H9 (cell line): ENCODE data around the gene ATP7B. TPM values are rescaled to one million over a fixed set of nuclear protein-coding genes. Genes with fewer than 3 reads are reported as not detected.

ENCODE experiments used
- DNase-seq: peaks from one replicate; pipeline ENCODE4 v3.0.0-alpha.2; 2017
- H2AFZ ChIP-seq: one replicate; pipeline ENCODE4 v1.6.1; 2013; ENCODE audit warnings: mild to moderate bottlenecking, low read length, control low read depth, moderate library complexity
- H2AK5ac ChIP-seq: 2 replicates; pipeline ENCODE4 v1.6.1; 2013; ENCODE audit warnings: low read length, control low read depth, mixed read lengths; ENCODE audit not compliant: insufficient read length
- H2BK120ac ChIP-seq: one replicate; pipeline ENCODE4 v1.6.1; 2013; ENCODE audit warnings: low read depth, mild to moderate bottlenecking, low read length, control low read depth, inconsistent platforms; ENCODE audit not compliant: poor library complexity, severe bottlenecking
- H2BK12ac ChIP-seq: 2 replicates; pipeline ENCODE4 v1.6.1; 2013; ENCODE audit warnings: low read length, control low read depth, mixed read lengths, low read depth; ENCODE audit not compliant: insufficient read length
- H2BK15ac ChIP-seq: 2 replicates; pipeline ENCODE4 v1.6.1; 2013; ENCODE audit warnings: low read depth, low read length, control low read depth
- H2BK20ac ChIP-seq: one replicate; pipeline ENCODE4 v1.6.1; 2013; ENCODE audit warnings: low read depth, mild to moderate bottlenecking, low read length, control low read depth, inconsistent platforms; ENCODE audit not compliant: poor library complexity, severe bottlenecking
- H2BK5ac ChIP-seq: 2 replicates; pipeline ENCODE4 v1.6.1; 2013; ENCODE audit warnings: low read length, control low read depth, mixed read lengths; ENCODE audit not compliant: insufficient read length
- H3K14ac ChIP-seq: 2 replicates; pipeline ENCODE4 v1.6.1; 2013; ENCODE audit warnings: low read length, control low read depth; ENCODE audit not compliant: insufficient read depth
- H3K18ac ChIP-seq: 2 replicates; pipeline ENCODE4 v1.6.1; 2013; ENCODE audit warnings: low read depth, mild to moderate bottlenecking, mixed read lengths, low read length, control low read depth; ENCODE audit not compliant: insufficient read length
- H3K23ac ChIP-seq: 2 replicates; pipeline ENCODE4 v1.6.1; 2013; ENCODE audit warnings: low read length, control low read depth, mixed read lengths, low read depth; ENCODE audit not compliant: insufficient read length
- H3K23me2 ChIP-seq: 2 replicates; pipeline ENCODE4 v1.6.1; 2013; ENCODE audit warnings: low read depth, mild to moderate bottlenecking, mixed read lengths, low read length, control low read depth; ENCODE audit not compliant: insufficient read length, poor library complexity, severe bottlenecking
- H3K27ac ChIP-seq: 2 replicates; pipeline ENCODE4 v1.5.1; 2013; ENCODE audit warnings: low read length, control low read depth, mixed read lengths, low read depth; ENCODE audit not compliant: insufficient read length
- H3K27me3 ChIP-seq: 2 replicates; pipeline ENCODE4 v1.6.1; 2013; ENCODE audit warnings: low read length, control low read depth, inconsistent platforms; ENCODE audit not compliant: insufficient read depth
- H3K4ac ChIP-seq: 2 replicates; pipeline ENCODE4 v1.6.1; 2013; ENCODE audit warnings: low read depth, mild to moderate bottlenecking, control low read depth, inconsistent platforms, low read length, moderate library complexity
- H3K4me1 ChIP-seq: 2 replicates; pipeline ENCODE4 v1.6.1; 2013; ENCODE audit warnings: low read length, control low read depth, inconsistent platforms; ENCODE audit not compliant: insufficient read depth
- H3K4me2 ChIP-seq: 2 replicates; pipeline ENCODE4 v1.6.1; 2013; ENCODE audit warnings: low read length, control low read depth, mixed read lengths; ENCODE audit not compliant: insufficient read length, insufficient read depth
- H3K56ac ChIP-seq: 2 replicates; pipeline ENCODE4 v1.6.1; 2013; ENCODE audit warnings: low read depth, mild to moderate bottlenecking, mixed read lengths, low read length, control low read depth; ENCODE audit not compliant: insufficient read length
- H3K79me1 ChIP-seq: 2 replicates; pipeline ENCODE4 v1.6.1; 2013; ENCODE audit warnings: low read depth, mild to moderate bottlenecking, moderate library complexity, low read length, control low read depth, inconsistent platforms; ENCODE audit not compliant: insufficient read depth, poor library complexity, severe bottlenecking
- H3K79me2 ChIP-seq: 2 replicates; pipeline ENCODE4 v1.6.1; 2013; ENCODE audit warnings: low read length, control low read depth, inconsistent platforms; ENCODE audit not compliant: insufficient read depth
- H3K9ac ChIP-seq: 2 replicates; pipeline ENCODE4 v1.6.1; 2013; ENCODE audit warnings: low read length, control low read depth, mixed read lengths; ENCODE audit not compliant: insufficient read length; ENCODE audit errors: extremely low read depth
- H3K9me3 ChIP-seq: one replicate; pipeline ENCODE4 v1.6.1; 2013; ENCODE audit warnings: low read depth, low read length, inconsistent platforms; ENCODE audit not compliant: control insufficient read depth
- H3T11ph ChIP-seq: one replicate; pipeline ENCODE4 v1.6.1; 2013; ENCODE audit warnings: mild to moderate bottlenecking, low read length, control low read depth, inconsistent platforms
- H4K20me1 ChIP-seq: one replicate; pipeline ENCODE4 v1.6.1; 2013; ENCODE audit not compliant: control insufficient read depth, insufficient read length, insufficient read depth
- H4K5ac ChIP-seq: 2 replicates; pipeline ENCODE4 v1.6.1; 2013; ENCODE audit warnings: low read depth, mild to moderate bottlenecking, mixed read lengths, low read length, control low read depth; ENCODE audit not compliant: insufficient read length
- H4K8ac ChIP-seq: replicated peaks from 2 replicates; pipeline ENCODE4 v1.6.1; 2013; ENCODE audit warnings: low read length, control low read depth, mixed read lengths, low read depth; ENCODE audit not compliant: insufficient read length
- H4K91ac ChIP-seq: 2 replicates; pipeline ENCODE4 v1.6.1; 2013; ENCODE audit warnings: low read depth, mild to moderate bottlenecking, moderate library complexity, mixed read lengths, low read length, control low read depth; ENCODE audit not compliant: insufficient read length
- H3K27ac Mint-ChIP-seq, 3 experiments: 2 replicates in 2 of 3; 3 replicates in 1 of 3; pipeline ENCODE4 v1.8.0; 2020 to 2021; ENCODE audit warnings: mixed read lengths in 3 of 3, mild to moderate bottlenecking in 1 of 3, moderate library complexity in 1 of 3
- H3K27me3 Mint-ChIP-seq: 2 replicates; pipeline ENCODE4 v1.8.0; 2021; ENCODE audit warnings: low read depth, mild to moderate bottlenecking, moderate library complexity, mixed read lengths
- H3K36me3 Mint-ChIP-seq, 3 experiments: 2 replicates in 2 of 3; 3 replicates in 1 of 3; pipeline ENCODE4 v1.8.0; 2020 to 2021; ENCODE audit warnings: low read depth in 3 of 3, mixed read lengths in 3 of 3; ENCODE audit not compliant: insufficient read depth in 1 of 3
- H3K4me1 Mint-ChIP-seq, 2 experiments: 2 replicates each; pipeline ENCODE4 v1.8.0; 2020; ENCODE audit warnings: mixed read lengths in 2 of 2
- H3K4me3 Mint-ChIP-seq, 2 experiments: 2 replicates in 1 of 2; 3 replicates in 1 of 2; pipeline ENCODE4 v1.8.0; 2020 to 2021; ENCODE audit warnings: mild to moderate bottlenecking in 2 of 2, mixed read lengths in 2 of 2, moderate library complexity in 1 of 2
- H3K9me3 Mint-ChIP-seq, 2 experiments: 2 replicates in 1 of 2; 3 replicates in 1 of 2; pipeline ENCODE4 v1.8.0; 2020; ENCODE audit warnings: mild to moderate bottlenecking in 2 of 2, mixed read lengths in 2 of 2, moderate library complexity in 1 of 2
- WGBS: extraction: QIAGEN DNeasy Blood & Tissue Kit; methylation state at CpG from one replicate; pipeline ENCODE4 v1.1.7; 2013; ENCODE audit warnings: missing lambda C conversion rate, low lambda C conversion rate, mixed read lengths; ENCODE audit not compliant: insufficient read length; ENCODE audit errors: extremely low coverage; 5-methylcytosine and 5-hydroxymethylcytosine counted together
- total RNA-seq: library from RNA; stranded (reverse); gene quantifications from 2 replicates; pipeline ENCODE4 v1.2.1, GENCODE V29; 2021
- TF ChIP-seq, protein P1 (sequence below): fragments of 200-600 bp; sonication (generic); conservative IDR thresholded peaks from 3 replicates; pipeline ENCODE4 v1.8.0; 2021; ENCODE audit warnings: antibody characterized with exemption, mild to moderate bottlenecking

Gene ATP7B
- total RNA-seq, 1 experiment from 2014 or later: 5.8 TPM

DNA sequence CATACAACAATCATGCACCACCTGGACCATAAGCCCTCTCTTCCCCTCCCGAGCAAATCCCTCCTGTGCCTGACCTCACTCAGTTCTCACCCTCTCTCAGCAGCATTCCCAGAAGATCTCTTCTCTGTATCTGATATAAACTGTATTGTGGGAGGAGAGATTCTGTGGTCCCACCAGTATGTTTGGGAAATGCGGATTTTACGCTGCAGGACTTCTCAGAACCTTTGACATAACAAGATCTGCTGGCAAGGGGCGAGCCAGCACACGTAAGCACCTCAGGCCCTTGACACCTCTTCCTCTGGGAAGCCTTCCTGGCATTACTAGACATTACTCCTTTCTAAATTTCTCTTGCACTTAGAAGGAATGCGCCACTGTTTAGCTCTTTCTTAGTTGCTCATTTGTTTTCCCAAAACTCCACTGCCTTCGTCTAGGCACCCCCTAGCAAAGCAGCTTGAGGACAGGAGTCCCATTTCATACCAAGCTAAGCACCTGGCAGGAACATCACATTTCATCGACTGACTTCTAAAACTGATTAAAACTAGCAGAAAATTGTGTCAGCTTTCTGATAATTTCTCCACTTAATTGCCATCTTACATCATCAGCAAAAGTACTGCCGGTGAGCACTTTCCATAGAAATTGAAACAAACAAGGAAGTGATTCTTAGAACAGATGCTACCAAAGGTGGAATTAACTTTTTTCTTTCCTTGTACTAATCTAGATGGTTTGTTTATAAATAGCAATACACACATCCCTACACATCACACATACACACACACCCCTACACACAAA, 86.3 kb downstream of the ATP7B start:
- no peaks in the 10 kb centered on the region for H3K4me1 ChIP-seq
- no peaks in the 10 kb centered on the region for H3K9me3 ChIP-seq
- no peak overlapping the region for H2BK15ac ChIP-seq
- H3K27me3 Mint-ChIP-seq: no peaks in the 10 kb centered on the region
- no peak overlapping the region for H3K9ac ChIP-seq
- no peaks in the 10 kb centered on the region for H3K27me3 ChIP-seq
- WGBS: no CpG with 5 or more reads among the region's 9 CpGs
- H2BK5ac ChIP-seq: no peak overlapping the region
- H3K23me2 ChIP-seq: no peaks in the 10 kb centered on the region
- peaks cover 0 to 6% of the 10 kb centered on the region in 2 experiments; a peak in 1 of 4 replicates for H3K4me1 Mint-ChIP-seq
- H3K36me3 Mint-ChIP-seq: no peaks in the 10 kb centered on the region
- no peaks in the 10 kb centered on the region for H3K79me2 ChIP-seq
- no peak overlapping the region for H3K27ac ChIP-seq
- H4K5ac ChIP-seq: no peak overlapping the region
- H4K8ac ChIP-seq: no peak overlapping the region
- no peak overlapping the region for H3K56ac ChIP-seq
- H4K91ac ChIP-seq: no peak overlapping the region
- no peak overlapping the region for H3K4ac ChIP-seq
- H2BK12ac ChIP-seq: no peak overlapping the region
- TF ChIP-seq, protein P1, sequence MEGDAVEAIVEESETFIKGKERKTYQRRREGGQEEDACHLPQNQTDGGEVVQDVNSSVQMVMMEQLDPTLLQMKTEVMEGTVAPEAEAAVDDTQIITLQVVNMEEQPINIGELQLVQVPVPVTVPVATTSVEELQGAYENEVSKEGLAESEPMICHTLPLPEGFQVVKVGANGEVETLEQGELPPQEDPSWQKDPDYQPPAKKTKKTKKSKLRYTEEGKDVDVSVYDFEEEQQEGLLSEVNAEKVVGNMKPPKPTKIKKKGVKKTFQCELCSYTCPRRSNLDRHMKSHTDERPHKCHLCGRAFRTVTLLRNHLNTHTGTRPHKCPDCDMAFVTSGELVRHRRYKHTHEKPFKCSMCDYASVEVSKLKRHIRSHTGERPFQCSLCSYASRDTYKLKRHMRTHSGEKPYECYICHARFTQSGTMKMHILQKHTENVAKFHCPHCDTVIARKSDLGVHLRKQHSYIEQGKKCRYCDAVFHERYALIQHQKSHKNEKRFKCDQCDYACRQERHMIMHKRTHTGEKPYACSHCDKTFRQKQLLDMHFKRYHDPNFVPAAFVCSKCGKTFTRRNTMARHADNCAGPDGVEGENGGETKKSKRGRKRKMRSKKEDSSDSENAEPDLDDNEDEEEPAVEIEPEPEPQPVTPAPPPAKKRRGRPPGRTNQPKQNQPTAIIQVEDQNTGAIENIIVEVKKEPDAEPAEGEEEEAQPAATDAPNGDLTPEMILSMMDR: no peak
- H2AK5ac ChIP-seq: no peak overlapping the region
- H3K9me3 Mint-ChIP-seq: no peaks in the 10 kb centered on the region
- no peak overlapping the region for H3K4me3 Mint-ChIP-seq
- H4K20me1 ChIP-seq: no peaks in the 10 kb centered on the region
- no peaks in the 10 kb centered on the region for H3K79me1 ChIP-seq
- no peak overlapping the region for H3T11ph ChIP-seq
- H3K27ac Mint-ChIP-seq: no peak overlapping the region
- H2AFZ ChIP-seq: no peak overlapping the region
- H2BK120ac ChIP-seq: no peak overlapping the region
- no peak overlapping the region for H2BK20ac ChIP-seq
- no peak overlapping the region for H3K14ac ChIP-seq
- no peak overlapping the region for H3K23ac ChIP-seq
- peak; percentile 12 for DNase-seq
- H3K4me2 ChIP-seq: no peak overlapping the region
- H3K18ac ChIP-seq: no peak overlapping the region
